GM12873 (cell line): Measurements from ENCODE around the gene CPNE4.

Source experiments
- CTCF ChIP-seq: IDR thresholded peaks from 2 replicates; pipeline ENCODE4 v1.5.1; 2012; ENCODE audit warnings: low read depth, mild to moderate bottlenecking, moderate library complexity, low read length, control low read depth; ENCODE audit not compliant: insufficient read depth; ENCODE audit errors: missing control alignments

The CPNE4 gene

GRCh38 chr3:131883086-131883485 lies 151.7 kb downstream of the CPNE4 start:
- TF ChIP-seq CTCF = no peak

- TF ChIP-seq CTCF = no peak
Measured at GRCh38 chr3:131881777-131882176, 153.0 kb downstream of the CPNE4 start.

- TF ChIP-seq CTCF = no peak
Measured at GRCh38 chr3:131880948-131881347, 153.9 kb downstream of the CPNE4 start.

- TF ChIP-seq CTCF = no peak
Measured at GRCh38 chr3:131868203-131868602, 166.6 kb downstream of the CPNE4 start.

- no peak for TF ChIP-seq CTCF
Measured at GRCh38 chr3:131856171-131856570, 178.6 kb downstream of the CPNE4 start.

- TF ChIP-seq CTCF = no peak
Measured at GRCh38 chr3:131850223-131850622, 184.6 kb downstream of the CPNE4 start.

DNA sequence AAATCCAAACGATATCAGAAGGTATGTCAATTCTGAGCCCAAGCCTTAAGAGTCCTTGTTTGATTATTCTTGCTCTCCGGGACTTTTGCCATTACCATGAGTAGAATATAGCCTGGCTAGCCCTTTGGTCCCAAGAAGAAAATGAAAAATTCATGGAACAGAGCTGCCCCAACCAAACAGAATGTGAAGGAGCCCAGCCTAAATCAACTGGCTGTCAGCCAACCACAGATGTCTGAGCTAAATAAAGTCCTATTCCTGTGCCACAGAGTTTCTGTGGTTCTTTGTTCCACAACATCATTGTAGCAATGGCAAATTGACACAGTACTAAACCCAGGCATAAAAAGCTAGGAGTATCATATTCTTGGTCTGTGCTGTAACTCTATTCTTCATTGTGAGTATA lies 185.2 kb downstream of the CPNE4 start:
- TF ChIP-seq CTCF = no peak
